ENCODE measurements around the gene FADS1.

The FADS1 gene

GRCh38 chr11:61812736-61813411, 3.9 kb downstream of the FADS1 start:
- H3K9ac ChIP-seq (ENCODE audit: low read length) = no peak overlapping the region
- H3K4me3 ChIP-seq (ENCODE audit: low read length) = no peak overlapping the region
- H3K9me3 ChIP-seq (ENCODE audit: control insufficient read depth, low read length) = no peaks in the 10 kb centered on the region
- no peaks in the 10 kb centered on the region for H3K36me3 ChIP-seq (ENCODE audit: control insufficient read depth, insufficient read depth, low read length)
- H3K27me3 ChIP-seq (ENCODE audit: control insufficient read depth, insufficient read depth, low read length) = peaks cover 18% of the 10 kb centered on the region
- peaks cover 23% of the 10 kb centered on the region for H3K4me1 ChIP-seq (ENCODE audit: control insufficient read depth, insufficient read depth, low read length)

- H3K27me3 ChIP-seq (ENCODE audit: control insufficient read depth, insufficient read depth, low read length) = peaks cover 13% of the 10 kb centered on the region
- H3K36me3 ChIP-seq (ENCODE audit: control insufficient read depth, insufficient read depth, low read length) = no peaks in the 10 kb centered on the region
- no peaks in the 10 kb centered on the region for H3K9me3 ChIP-seq (ENCODE audit: control insufficient read depth, low read length)
- H3K4me3 ChIP-seq (ENCODE audit: low read length) = no peak overlapping the region
- H3K4me1 ChIP-seq (ENCODE audit: control insufficient read depth, insufficient read depth, low read length) = peaks cover 23% of the 10 kb centered on the region
- no peak overlapping the region for H3K9ac ChIP-seq (ENCODE audit: low read length)
Observed at GRCh38 chr11:61811831-61812230, 5.0 kb downstream of the FADS1 start.

- Histone ChIP-seq H3K27me3 (ENCODE audit: control insufficient read depth, insufficient read depth, low read length) (peaks cover 5% of the 10 kb centered on the region), H3K9me3 (ENCODE audit: control insufficient read depth, low read length) (no peaks in the 10 kb centered on the region), H3K9ac (ENCODE audit: low read length) (no peak overlapping the region), H3K36me3 (ENCODE audit: control insufficient read depth, insufficient read depth, low read length) (no peaks in the 10 kb centered on the region), H3K4me1 (ENCODE audit: control insufficient read depth, insufficient read depth, low read length) (peaks cover 16% of the 10 kb centered on the region), H3K4me3 (ENCODE audit: low read length) (no peak overlapping the region)
Observed at GRCh38 chr11:61810671-61811175, 6.1 kb downstream of the FADS1 start.

GRCh38 chr11:61806785-61807184, 10.0 kb downstream of the FADS1 start:
- H3K27me3 ChIP-seq (ENCODE audit: control insufficient read depth, insufficient read depth, low read length) = no peaks in the 10 kb centered on the region
- H3K4me1 ChIP-seq (ENCODE audit: control insufficient read depth, insufficient read depth, low read length) = no peaks in the 10 kb centered on the region
- H3K36me3 ChIP-seq (ENCODE audit: control insufficient read depth, insufficient read depth, low read length) = no peaks in the 10 kb centered on the region
- no peaks in the 10 kb centered on the region for H3K9me3 ChIP-seq (ENCODE audit: control insufficient read depth, low read length)
- H3K9ac ChIP-seq (ENCODE audit: low read length) = no peak overlapping the region
- no peak overlapping the region for H3K4me3 ChIP-seq (ENCODE audit: low read length)

- Histone ChIP-seq H3K36me3 (ENCODE audit: control insufficient read depth, insufficient read depth, low read length) (no peaks in the 10 kb centered on the region), H3K4me1 (ENCODE audit: control insufficient read depth, insufficient read depth, low read length) (no peaks in the 10 kb centered on the region), H3K9ac (ENCODE audit: low read length) (no peak overlapping the region), H3K9me3 (ENCODE audit: control insufficient read depth, low read length) (no peaks in the 10 kb centered on the region), H3K4me3 (ENCODE audit: low read length) (no peak overlapping the region), H3K27me3 (ENCODE audit: control insufficient read depth, insufficient read depth, low read length) (no peaks in the 10 kb centered on the region)
Observed at GRCh38 chr11:61805146-61805545, 11.7 kb downstream of the FADS1 start.

GRCh38 chr11:61803889-61804647, 12.7 kb downstream of the FADS1 start:
- Histone ChIP-seq H3K36me3 (ENCODE audit: control insufficient read depth, insufficient read depth, low read length) (no peaks in the 10 kb centered on the region), H3K4me3 (ENCODE audit: low read length) (no peak overlapping the region), H3K4me1 (ENCODE audit: control insufficient read depth, insufficient read depth, low read length) (no peaks in the 10 kb centered on the region), H3K27me3 (ENCODE audit: control insufficient read depth, insufficient read depth, low read length) (no peaks in the 10 kb centered on the region), H3K9me3 (ENCODE audit: control insufficient read depth, low read length) (no peaks in the 10 kb centered on the region), H3K9ac (ENCODE audit: low read length) (no peak overlapping the region)

- Histone ChIP-seq H3K4me1 (ENCODE audit: control insufficient read depth, insufficient read depth, low read length) (no peaks in the 10 kb centered on the region), H3K9ac (ENCODE audit: low read length) (no peak overlapping the region), H3K4me3 (ENCODE audit: low read length) (no peak overlapping the region), H3K36me3 (ENCODE audit: control insufficient read depth, insufficient read depth, low read length) (no peaks in the 10 kb centered on the region), H3K9me3 (ENCODE audit: control insufficient read depth, low read length) (no peaks in the 10 kb centered on the region), H3K27me3 (ENCODE audit: control insufficient read depth, insufficient read depth, low read length) (no peaks in the 10 kb centered on the region)
Observed at GRCh38 chr11:61802605-61803004, 14.2 kb downstream of the FADS1 start.

- no peak overlapping the region for H3K9ac ChIP-seq (ENCODE audit: low read length)
- no peak overlapping the region for H3K4me3 ChIP-seq (ENCODE audit: low read length)
- no peaks in the 10 kb centered on the region for H3K9me3 ChIP-seq (ENCODE audit: control insufficient read depth, low read length)
- no peaks in the 10 kb centered on the region for H3K36me3 ChIP-seq (ENCODE audit: control insufficient read depth, insufficient read depth, low read length)
- H3K27me3 ChIP-seq (ENCODE audit: control insufficient read depth, insufficient read depth, low read length) = no peaks in the 10 kb centered on the region
- no peaks in the 10 kb centered on the region for H3K4me1 ChIP-seq (ENCODE audit: control insufficient read depth, insufficient read depth, low read length)
Observed at GRCh38 chr11:61800331-61801281, 16.2 kb downstream of the FADS1 start.

GRCh38 chr11:61799665-61800284, 17.0 kb downstream of the FADS1 start:
- Histone ChIP-seq H3K9ac (ENCODE audit: low read length) (no peak overlapping the region), H3K27me3 (ENCODE audit: control insufficient read depth, insufficient read depth, low read length) (no peaks in the 10 kb centered on the region), H3K36me3 (ENCODE audit: control insufficient read depth, insufficient read depth, low read length) (no peaks in the 10 kb centered on the region), H3K4me1 (ENCODE audit: control insufficient read depth, insufficient read depth, low read length) (no peaks in the 10 kb centered on the region), H3K9me3 (ENCODE audit: control insufficient read depth, low read length) (no peaks in the 10 kb centered on the region), H3K4me3 (ENCODE audit: low read length) (no peak overlapping the region)

- Histone ChIP-seq H3K4me1 (ENCODE audit: control insufficient read depth, insufficient read depth, low read length) (peaks cover 8% of the 10 kb centered on the region), H3K4me3 (ENCODE audit: low read length) (no peak overlapping the region), H3K9ac (ENCODE audit: low read length) (no peak overlapping the region), H3K27me3 (ENCODE audit: control insufficient read depth, insufficient read depth, low read length) (no peaks in the 10 kb centered on the region), H3K9me3 (ENCODE audit: control insufficient read depth, low read length) (no peaks in the 10 kb centered on the region), H3K36me3 (ENCODE audit: control insufficient read depth, insufficient read depth, low read length) (no peaks in the 10 kb centered on the region)
Observed at GRCh38 chr11:61797263-61797944, 19.4 kb downstream of the FADS1 start.

GRCh38 chr11:61795876-61796526, 20.8 kb downstream of the FADS1 start:
- peaks cover 16% of the 10 kb centered on the region for H3K4me1 ChIP-seq (ENCODE audit: control insufficient read depth, insufficient read depth, low read length)
- H3K9me3 ChIP-seq (ENCODE audit: control insufficient read depth, low read length) = no peaks in the 10 kb centered on the region
- H3K4me3 ChIP-seq (ENCODE audit: low read length) = no peak overlapping the region
- H3K36me3 ChIP-seq (ENCODE audit: control insufficient read depth, insufficient read depth, low read length) = no peaks in the 10 kb centered on the region
- no peak overlapping the region for H3K9ac ChIP-seq (ENCODE audit: low read length)
- H3K27me3 ChIP-seq (ENCODE audit: control insufficient read depth, insufficient read depth, low read length) = no peaks in the 10 kb centered on the region

All from mucosa of stomach (tissue), 1 donor.